Measurements from ENCODE around the gene ZXDC.

GRCh38 chr3:126466886-126467610 is 8.6 kb downstream of the ZXDC start:
- no peak for TF ChIP-seq IRF1 (CRISPR knock-in tag; IDR thresholded peaks at IDR 0.05; ENCODE audit: borderline replicate concordance)
- TF ChIP-seq ZBTB43 (CRISPR knock-in tag; IDR thresholded peaks at IDR 0.05): no peak
- TF ChIP-seq FOXM1 (IDR thresholded peaks at IDR 0.05; ENCODE audit: low read depth): no peak
- no peak for TF ChIP-seq FOXM1 (CRISPR knock-in tag; IDR thresholded peaks at IDR 0.05; ENCODE audit: low read depth)
- TF ChIP-seq ZNF699 (CRISPR knock-in tag; IDR thresholded peaks at IDR 0.05; ENCODE audit: insufficient replicate concordance): no peak
- no peak for TF ChIP-seq CTCF (IDR thresholded peaks at IDR 0.05 in 2 of 3, conservative IDR thresholded peaks at IDR 0.05 in 1 of 3; ENCODE audit: insufficient read depth in 2 of 3, low read depth in 1 of 3, low read length in 3 of 3)
- TF ChIP-seq CCAR2 (IDR thresholded peaks at IDR 0.05; ENCODE audit: low read depth, low read length): no peak
- TF ChIP-seq POLR2G (IDR thresholded peaks at IDR 0.05; ENCODE audit: low read depth, low read length): no peak
- no peak for TF ChIP-seq KDM1A (IDR thresholded peaks at IDR 0.05)
- no peak for TF ChIP-seq POLR2A (conservative IDR thresholded peaks at IDR 0.05)
